GM12878 (cell line): Measurements from ENCODE around the gene SHH. TPM values are rescaled to one million over a fixed set of nuclear protein-coding genes. Genes with fewer than 3 reads are reported as not detected.

Experiments used
- ATAC-seq: fragments of 200-7000 bp; cut with Tn5 transposase; 3 replicates; pipeline ENCODE4 v1.9.1; 2020; ENCODE audit warnings: mild to moderate bottlenecking, moderate library complexity
- BruUV-seq: library from RNA; stranded (reverse); fragments of 400-500 nt; replicated peaks from 2 replicates; lab custom pipeline; 2021; lab: Mats Ljungman, UMichigan
- CTCF ChIA-PET: fragments of 300-600 bp; sonication (Branson Sonifier 250); formaldehyde crosslinking; extraction: SDS; loops from one replicate; lab custom pipeline; 2021; ENCODE audit warnings: inconsistent platforms; lab: Yijun Ruan, JAX
- POLR2A ChIA-PET: fragments of 350-600 bp; formaldehyde crosslinking; extraction: SDS; loops from one replicate; lab custom pipeline; 2021; ENCODE audit warnings: inconsistent platforms; lab: Charles Lee
- RAD21 ChIA-PET: fragments of 300-600 bp; sonication (Branson Sonifier 250); formaldehyde crosslinking; loops from one replicate; lab custom pipeline; 2023; ENCODE audit warnings: antibody characterized with exemption; ENCODE audit not compliant: unreplicated experiment; lab: Charles Lee
- SMC1A ChIA-PET: fragments of 300-600 bp; sonication (Branson Sonifier 250); formaldehyde crosslinking; loops from one replicate; lab custom pipeline; 2023; ENCODE audit not compliant: unreplicated experiment, uncharacterized antibody; lab: Charles Lee
- DNase-seq: peaks from one replicate; pipeline ENCODE4 v3.0.0-alpha.2; 2011; ENCODE audit warnings: low read depth, low spot score
- FAIRE-seq: peaks from 3 replicates; lab custom pipeline; 2011; peaks lifted over from hg19 to GRCh38; lab: Jason Lieb, UNC
- H2AFZ ChIP-seq: 2 replicates; pipeline ENCODE4 v1.6.0; 2011; ENCODE audit warnings: low read depth, low read length, control low read depth; ENCODE audit not compliant: control insufficient read depth
- H3K27ac ChIP-seq: 2 replicates; pipeline ENCODE4 v1.5.1; 2011; ENCODE audit warnings: control low read depth; ENCODE audit not compliant: control insufficient read depth, insufficient read depth
- H3K27me3 ChIP-seq, 2 experiments: replicated peaks in 1 of 2; 2 replicates each; pipeline versions ENCODE4 v1.6.0 to v1.6.1; 2011; ENCODE audit warnings: low read length in 1 of 2; ENCODE audit not compliant: control insufficient read depth in 2 of 2, insufficient read depth in 2 of 2
- H3K36me3 ChIP-seq, 2 experiments: 2 replicates each; pipeline ENCODE4 v1.5.1; 2011; ENCODE audit warnings: low read length in 1 of 2; ENCODE audit not compliant: control insufficient read depth in 2 of 2, insufficient read depth in 2 of 2
- H3K4me1 ChIP-seq: 2 replicates; pipeline ENCODE4 v1.6.1; 2011; ENCODE audit warnings: mild to moderate bottlenecking, low read length, moderate library complexity, mixed read lengths; ENCODE audit not compliant: control insufficient read depth, insufficient read depth
- H3K4me2 ChIP-seq: 2 replicates; pipeline ENCODE4 v1.6.0; 2011; ENCODE audit warnings: control low read depth; ENCODE audit not compliant: control insufficient read depth, insufficient read depth
- H3K4me3 ChIP-seq: fragments of 200-600 bp; sonication (generic); 2 replicates; pipeline ENCODE4 v1.5.1; 2016
- H3K79me2 ChIP-seq: 2 replicates; pipeline ENCODE4 v1.6.0; 2011; ENCODE audit warnings: low read length; ENCODE audit not compliant: control insufficient read depth, insufficient read depth
- H3K9ac ChIP-seq: 2 replicates; pipeline ENCODE4 v1.8.0; 2011; ENCODE audit warnings: low read length, control low read depth, mixed read lengths; ENCODE audit not compliant: control insufficient read depth, insufficient read depth
- H3K9me3 ChIP-seq: replicated peaks from 3 replicates; pipeline ENCODE4 v1.5.1; 2011; ENCODE audit warnings: mild to moderate bottlenecking, low read length; ENCODE audit not compliant: control insufficient read depth, insufficient read depth
- H4K20me1 ChIP-seq: 2 replicates; pipeline ENCODE4 v1.6.0; 2011; ENCODE audit not compliant: control insufficient read depth, insufficient read depth
- BHLHE40 ChIP-seq, 2 experiments: fragments of 450-650 bp in 1 of 2; IDR thresholded peaks; 2 replicates each; pipeline ENCODE4 v1.6.1; 2011 to 2017; ENCODE audit warnings: low read depth in 2 of 2, borderline replicate concordance in 1 of 2, improper control_type of control experiment in 1 of 2, low read length in 1 of 2, mild to moderate bottlenecking in 1 of 2
- FOXK2 ChIP-seq: fragments of 450-650 bp; IDR thresholded peaks from 2 replicates; pipeline ENCODE4 v1.6.1; 2017; ENCODE audit warnings: mild to moderate bottlenecking, moderate library complexity
- NR2C2 ChIP-seq: IDR thresholded peaks from 2 replicates; pipeline ENCODE4 v1.6.1; 2011; ENCODE audit warnings: borderline replicate concordance, low read depth; ENCODE audit not compliant: control insufficient read depth, insufficient read length
- TCF12 ChIP-seq: IDR thresholded peaks from 2 replicates; pipeline ENCODE4 v1.6.1; 2011; ENCODE audit warnings: low read depth, mild to moderate bottlenecking, low read length
- WRNIP1 ChIP-seq: IDR thresholded peaks from 2 replicates; pipeline ENCODE4 v1.6.1; 2011; ENCODE audit warnings: low read depth, low read length, improper control_type of control experiment, borderline replicate concordance
- WGBS: methylation state at CpG from one replicate; pipeline ENCODE4 v1.1.6; 2016; ENCODE audit warnings: low lambda C conversion rate; ENCODE audit not compliant: insufficient replicate concordance, insufficient coverage; ENCODE audit errors: missing lambda C conversion rate; 5-methylcytosine and 5-hydroxymethylcytosine counted together
- in situ Hi-C: fragments of 300-500 bp; cut with MboI; formaldehyde crosslinking; loops from 9 replicates; pipeline ENCODE4 v1.14.3; 2018; ENCODE audit warnings: mixed read lengths
- intact Hi-C: fragments of 100-400 bp; cut with micrococcal nuclease; formaldehyde crosslinking; loops from one replicate; pipeline ENCODE4 v1.14.2; 2022; ENCODE audit not compliant: unreplicated experiment
- polyA plus RNA-seq, 11 experiments: library from polyadenylated mRNA; depleted of rRNA in 4 of 11; unstranded in 6 of 11; stranded (reverse) in 5 of 11; fragments of >200 nt; fragmentation: Nextera tagmentation in 4 of 11; fragmentation: Illumina TruSeq in 1 of 11; extraction: Ambion mirVana in 4 of 11; extraction: Trizol in 1 of 11; gene quantifications; 1 replicate in 1 of 11; 2 replicates in 10 of 11; pipeline versions ENCODE4 v1.2.1 to v1.2.3, GENCODE V29; 2011 to 2016; ENCODE audit warnings: inconsistent platforms in 2 of 11, missing spikeins in 2 of 11, low read depth in 1 of 11
- total RNA-seq, 4 experiments: library from RNA; depleted of rRNA in 3 of 4; stranded (reverse); fragments of >200 nt in 3 of 4; fragmentation: Illumina TruSeq in 1 of 4; extraction: Trizol in 1 of 4; gene quantifications; 2 replicates each; pipeline versions ENCODE4 v1.2.1 to v1.2.3, GENCODE V29; 2013 to 2021
- TF ChIP-seq, protein P1 (sequence below): fragments of 450-650 bp; IDR thresholded peaks from 2 replicates; pipeline ENCODE4 v1.6.1; 2016; ENCODE audit warnings: mild to moderate bottlenecking

The SHH gene
- total and polyA plus RNA-seq, 10 of the 15 experiments (the other 5 are each of a cell fraction or from before 2014, with no cell fraction given): not detected

DNA sequence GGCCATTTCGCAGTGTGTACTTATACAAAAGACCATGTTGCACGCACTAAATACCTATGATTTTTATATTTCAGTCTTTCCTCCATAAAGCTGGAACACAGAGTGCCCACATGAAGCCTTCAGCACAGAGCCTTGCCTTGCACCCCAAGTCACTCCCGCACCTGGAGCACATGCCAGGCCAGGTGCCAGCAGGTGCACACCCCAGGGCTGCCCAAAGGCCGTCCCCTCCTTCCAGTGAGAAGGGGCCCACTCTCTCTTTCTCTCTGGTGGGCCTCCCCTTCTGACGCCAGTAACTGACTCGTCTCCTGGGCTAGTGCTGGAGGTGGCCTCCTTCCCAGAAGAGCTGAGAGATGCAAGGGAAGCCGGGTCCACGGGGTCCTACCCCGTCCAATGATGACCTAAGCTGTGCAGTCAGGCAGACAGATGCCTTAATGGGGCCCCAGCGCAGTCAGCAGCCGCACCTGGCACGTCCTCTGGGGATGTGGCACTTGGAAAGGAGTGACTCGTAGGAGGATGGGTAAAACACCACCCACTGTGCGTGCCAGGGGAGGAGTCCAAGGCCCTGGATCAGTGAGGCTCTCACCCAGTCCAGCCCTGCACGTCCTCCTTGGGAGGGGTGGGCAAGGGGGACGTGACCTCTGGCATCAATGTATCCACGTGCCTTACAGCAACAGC is 17.7 kb upstream of the SHH start:
- H3K4me1 ChIP-seq: no peaks in the 10 kb centered on the region
- ChIA-PET POLR2A (no interaction called here), CTCF (no interaction called here)
- in situ Hi-C loops (no loop called here), intact Hi-C loops (no loop called here)
- H3K27me3 ChIP-seq: peaks cover 2 to 3% of the 10 kb centered on the region in 2 experiments; a peak in 2 of 4 replicates
- 22% methylated on average over 17 of the region's 17 CpGs for WGBS
- H4K20me1 ChIP-seq: no peaks in the 10 kb centered on the region
- H3K79me2 ChIP-seq: no peaks in the 10 kb centered on the region
- DNase-seq: no peak
- no TSS peak for BruUV-seq
- no peaks in the 10 kb centered on the region for H3K36me3 ChIP-seq
- H3K9ac ChIP-seq: no peak overlapping the region
- ATAC-seq: no peak
- H3K4me2 ChIP-seq: no peak overlapping the region
- no peak for FAIRE-seq
- H3K4me3 ChIP-seq: no peak overlapping the region
- H3K9me3 ChIP-seq: no peaks in the 10 kb centered on the region
- TF ChIP-seq TCF12 (no peak), WRNIP1 (no peak), BHLHE40 (IDR thresholded peaks at IDR 0.05; ENCODE audit: borderline replicate concordance in 1 of 2, low read depth in 2 of 2, low read length in 1 of 2) (no peak), FOXK2 (no peak), NR2C2 (no peak)
- TF ChIP-seq, protein P1, sequence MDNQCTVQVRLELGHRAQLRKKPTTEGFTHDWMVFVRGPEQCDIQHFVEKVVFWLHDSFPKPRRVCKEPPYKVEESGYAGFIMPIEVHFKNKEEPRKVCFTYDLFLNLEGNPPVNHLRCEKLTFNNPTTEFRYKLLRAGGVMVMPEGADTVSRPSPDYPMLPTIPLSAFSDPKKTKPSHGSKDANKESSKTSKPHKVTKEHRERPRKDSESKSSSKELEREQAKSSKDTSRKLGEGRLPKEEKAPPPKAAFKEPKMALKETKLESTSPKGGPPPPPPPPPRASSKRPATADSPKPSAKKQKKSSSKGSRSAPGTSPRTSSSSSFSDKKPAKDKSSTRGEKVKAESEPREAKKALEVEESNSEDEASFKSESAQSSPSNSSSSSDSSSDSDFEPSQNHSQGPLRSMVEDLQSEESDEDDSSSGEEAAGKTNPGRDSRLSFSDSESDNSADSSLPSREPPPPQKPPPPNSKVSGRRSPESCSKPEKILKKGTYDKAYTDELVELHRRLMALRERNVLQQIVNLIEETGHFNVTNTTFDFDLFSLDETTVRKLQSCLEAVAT: no peak
- TF ChIP-seq, all 136 proteins: peak for 0
- Histone ChIP-seq H3K27ac (no peak overlapping the region), H2AFZ (no peak overlapping the region)
- ChIA-PET RAD21 (no interaction called here), SMC1A (no interaction called here)
